IPS-20b (cell line): ENCODE measurements around the gene STX18.
"Not testable (repeated sequence)": the region's sequence is repeated elsewhere in the genome, so short reads cannot be mapped to it uniquely, and the experiment has no call there.

Source experiments
- H3K27ac ChIP-seq: one replicate; pipeline ENCODE4 v1.5.1; 2013; ENCODE audit warnings: low read length
- H3K27me3 ChIP-seq: 2 replicates; pipeline ENCODE4 v1.6.1; 2013; ENCODE audit warnings: mild to moderate bottlenecking, low read length, inconsistent platforms; ENCODE audit not compliant: insufficient read depth
- H3K36me3 ChIP-seq: 2 replicates; pipeline ENCODE4 v1.6.1; 2013; ENCODE audit warnings: low read depth, mild to moderate bottlenecking, inconsistent platforms, low read length, moderate library complexity; ENCODE audit not compliant: insufficient read depth
- H3K4me1 ChIP-seq: 2 replicates; pipeline ENCODE4 v1.6.1; 2013; ENCODE audit warnings: mild to moderate bottlenecking, control low read depth, inconsistent platforms, low read length, moderate library complexity; ENCODE audit not compliant: insufficient read depth
- H3K4me3 ChIP-seq: 2 replicates; pipeline ENCODE4 v1.5.1; 2013; ENCODE audit warnings: mild to moderate bottlenecking, low read length, inconsistent platforms
- H3K9ac ChIP-seq: 2 replicates; pipeline ENCODE4 v1.6.1; 2013; ENCODE audit warnings: low read depth, mild to moderate bottlenecking, inconsistent platforms, low read length, moderate library complexity
- H3K9me3 ChIP-seq: 2 replicates; pipeline ENCODE4 v1.6.1; 2013; ENCODE audit warnings: mild to moderate bottlenecking, low read depth, low read length, inconsistent platforms; ENCODE audit not compliant: insufficient read depth

The STX18 gene

DNA sequence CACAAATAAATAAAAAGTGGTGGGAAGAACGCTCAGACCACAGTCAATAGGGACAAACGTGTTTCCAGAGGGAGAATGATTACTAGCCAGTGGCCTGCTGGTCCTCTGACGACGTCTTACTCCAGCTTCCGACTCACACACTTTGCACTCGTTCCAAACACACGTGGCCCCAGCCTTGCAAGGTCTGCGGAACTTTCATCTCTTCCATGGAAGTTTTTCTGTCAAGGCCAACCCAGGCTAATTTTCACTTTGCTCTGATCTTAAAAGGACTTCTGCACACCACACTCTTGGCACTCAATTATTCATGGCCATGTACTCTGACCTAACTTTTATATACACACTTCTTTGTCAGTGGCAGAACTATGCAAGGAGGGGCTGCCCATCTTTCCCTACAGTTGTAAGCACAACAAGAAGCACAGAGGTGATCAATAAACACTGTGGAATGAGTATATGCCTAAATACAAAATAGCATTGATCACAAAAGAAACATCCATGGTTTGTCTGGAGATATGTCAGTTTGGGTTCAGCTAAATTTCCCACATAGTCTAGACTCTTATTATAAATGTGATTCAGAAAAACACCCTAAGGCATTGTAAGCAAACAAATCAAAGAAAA, 69.4 kb downstream of the STX18 start:
- Histone ChIP-seq H3K4me1 (no peaks in the 10 kb centered on the region), H3K9ac (no peak overlapping the region), H3K9me3 (no peaks in the 10 kb centered on the region), H3K27ac (no peak overlapping the region), H3K4me3 (no peak overlapping the region), H3K36me3 (peaks cover 23% of the 10 kb centered on the region), H3K27me3 (no peaks in the 10 kb centered on the region)

DNA sequence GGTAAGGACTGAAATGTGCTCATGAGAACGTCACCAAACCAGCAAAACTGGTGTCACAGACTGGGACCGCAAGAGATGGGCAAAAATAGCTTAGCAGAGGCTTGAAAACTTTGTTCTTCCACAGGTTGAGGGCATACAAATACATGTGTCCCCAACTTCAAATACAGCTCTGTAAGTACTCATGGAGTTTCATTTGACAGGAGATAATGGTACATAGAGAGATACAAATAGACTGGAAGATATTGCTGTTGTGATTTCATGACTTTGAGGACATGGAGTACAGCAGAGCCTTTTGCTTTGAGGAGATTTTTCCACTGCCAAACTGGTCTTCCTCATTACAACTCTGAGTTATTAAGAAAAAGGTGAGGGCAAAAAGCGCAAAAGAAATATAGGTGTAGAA, 70.7 kb downstream of the STX18 start:
- H3K4me1 ChIP-seq, result no peaks in the 10 kb centered on the region
- no peak overlapping the region for H3K27ac ChIP-seq
- H3K4me3 ChIP-seq, result no peak overlapping the region
- peaks cover 34% of the 10 kb centered on the region for H3K36me3 ChIP-seq
- H3K27me3 ChIP-seq, result no peaks in the 10 kb centered on the region
- no peaks in the 10 kb centered on the region for H3K9me3 ChIP-seq
- no peak overlapping the region for H3K9ac ChIP-seq

DNA sequence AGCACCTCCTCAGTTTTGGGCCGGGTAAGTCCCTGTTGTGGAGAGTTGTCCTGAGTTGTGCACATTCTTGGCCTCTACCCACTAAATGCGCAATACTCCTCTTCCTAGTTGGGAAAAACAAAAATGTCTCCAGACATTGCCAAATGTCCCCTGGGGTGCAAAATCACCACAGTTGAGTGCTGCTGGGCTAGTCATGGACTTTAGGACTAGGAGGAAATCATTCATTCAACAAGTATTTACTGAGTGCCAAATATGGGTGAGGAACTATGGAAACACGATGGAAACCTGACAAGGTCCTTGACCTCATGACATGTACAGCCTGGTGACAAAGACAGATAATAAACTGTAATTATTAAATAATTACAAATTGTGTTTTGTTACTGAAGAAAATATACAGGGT, 71.6 kb downstream of the STX18 start:
- Histone ChIP-seq H3K36me3 (peaks cover 43% of the 10 kb centered on the region), H3K9ac (no peak overlapping the region), H3K4me3 (no peak overlapping the region), H3K27ac (no peak overlapping the region), H3K9me3 (no peaks in the 10 kb centered on the region), H3K4me1 (no peaks in the 10 kb centered on the region), H3K27me3 (no peaks in the 10 kb centered on the region)

DNA sequence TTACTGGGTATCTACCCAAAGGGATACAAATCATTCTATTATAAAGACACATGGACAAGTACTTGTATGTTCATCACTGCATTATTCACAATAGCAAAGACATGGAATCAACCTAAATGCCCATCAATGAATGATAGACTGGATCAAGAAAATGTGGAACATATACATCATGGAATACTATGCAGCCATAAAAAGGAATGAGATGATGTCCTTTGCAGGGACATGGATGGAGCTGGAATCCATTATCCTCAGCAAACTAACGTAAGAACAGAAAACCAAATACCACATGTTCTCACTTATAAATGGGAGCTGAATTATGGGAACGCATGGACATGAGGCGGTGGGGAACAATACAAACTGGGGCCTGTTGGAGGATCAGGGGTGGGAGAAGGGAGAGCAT, 76.6 kb downstream of the STX18 start:
- not testable (repeated sequence) for H3K27me3 ChIP-seq, H3K27ac ChIP-seq, H3K4me3 ChIP-seq, H3K9ac ChIP-seq, H3K9me3 ChIP-seq
- peaks cover 38% of the 10 kb centered on the region for H3K36me3 ChIP-seq
- peaks cover 22% of the 10 kb centered on the region for H3K4me1 ChIP-seq

DNA sequence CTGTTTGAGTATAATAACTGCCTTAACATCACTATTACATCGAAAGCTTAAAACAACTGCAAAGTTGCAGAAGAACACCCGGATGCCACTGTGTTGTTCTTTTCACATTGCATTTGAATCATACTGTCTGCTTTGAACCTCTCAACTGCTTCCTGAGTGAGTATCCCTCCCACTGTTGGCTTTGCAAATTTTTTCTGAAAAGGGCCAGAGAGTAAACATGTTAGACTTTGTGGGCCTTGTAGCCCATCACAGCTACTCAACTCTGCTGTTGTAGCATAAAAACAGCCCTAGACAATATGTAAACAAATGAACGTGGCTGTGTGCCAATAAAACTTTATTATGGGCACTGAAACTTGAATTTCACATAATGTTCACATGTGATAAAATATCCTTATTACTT, 78.9 kb downstream of the STX18 start:
- Histone ChIP-seq H3K9me3 (no peaks in the 10 kb centered on the region), H3K9ac (no peak overlapping the region; the same call in 1 of the 2 replicates), H3K27ac (no peak overlapping the region), H3K36me3 (peaks cover 22% of the 10 kb centered on the region), H3K27me3 (no peaks in the 10 kb centered on the region), H3K4me3 (no peak overlapping the region), H3K4me1 (peaks cover 36% of the 10 kb centered on the region)

DNA sequence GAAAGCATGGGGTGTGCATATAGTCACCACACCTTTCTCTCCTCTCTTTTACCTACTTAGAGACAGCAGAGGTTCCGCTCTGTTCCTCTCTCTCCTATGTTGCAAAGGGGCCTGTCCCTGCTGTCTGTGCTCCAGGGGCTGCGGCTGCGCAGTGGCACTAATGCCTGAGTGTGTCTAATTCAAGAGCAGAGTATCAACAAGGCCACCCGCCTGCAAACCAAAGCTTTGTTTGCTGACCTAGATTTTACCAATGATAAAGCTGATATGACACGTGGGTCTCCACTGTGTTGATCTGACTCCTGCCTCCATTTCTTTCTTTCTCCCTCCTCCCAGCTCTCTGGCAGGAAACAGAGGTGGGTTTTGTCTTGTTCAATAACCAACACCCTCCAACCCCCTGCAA, 80.0 kb downstream of the STX18 start:
- Histone ChIP-seq H3K27ac (no peak overlapping the region), H3K9me3 (no peaks in the 10 kb centered on the region), H3K4me1 (peaks cover 48% of the 10 kb centered on the region), H3K4me3 (no peak overlapping the region), H3K36me3 (peaks cover 17% of the 10 kb centered on the region), H3K27me3 (no peaks in the 10 kb centered on the region), H3K9ac (no peak overlapping the region)

DNA sequence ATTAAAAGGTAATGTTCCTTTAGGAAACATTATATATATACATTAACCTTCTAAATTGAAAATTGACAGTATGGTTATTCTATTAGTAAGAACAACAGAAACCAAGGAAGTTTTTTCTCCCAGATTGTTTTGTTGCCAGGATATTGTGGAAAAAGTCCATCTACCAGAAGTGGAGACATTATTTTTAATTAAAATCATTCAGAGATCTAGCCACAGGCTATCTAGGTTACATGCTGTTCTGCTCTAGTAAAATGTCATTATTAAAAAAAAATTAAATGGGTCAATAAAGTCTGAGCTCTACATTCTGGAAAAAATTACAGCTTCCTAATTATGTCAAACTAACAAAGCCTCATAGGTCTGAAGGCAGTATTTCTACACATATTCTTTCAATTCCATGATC, 80.7 kb downstream of the STX18 start:
- no peak overlapping the region for H3K4me3 ChIP-seq
- no peak overlapping the region for H3K27ac ChIP-seq
- H3K4me1 ChIP-seq, result peaks cover 54% of the 10 kb centered on the region
- no peaks in the 10 kb centered on the region for H3K27me3 ChIP-seq
- no peak overlapping the region for H3K9ac ChIP-seq
- H3K36me3 ChIP-seq, result peaks cover 15% of the 10 kb centered on the region
- no peaks in the 10 kb centered on the region for H3K9me3 ChIP-seq

DNA sequence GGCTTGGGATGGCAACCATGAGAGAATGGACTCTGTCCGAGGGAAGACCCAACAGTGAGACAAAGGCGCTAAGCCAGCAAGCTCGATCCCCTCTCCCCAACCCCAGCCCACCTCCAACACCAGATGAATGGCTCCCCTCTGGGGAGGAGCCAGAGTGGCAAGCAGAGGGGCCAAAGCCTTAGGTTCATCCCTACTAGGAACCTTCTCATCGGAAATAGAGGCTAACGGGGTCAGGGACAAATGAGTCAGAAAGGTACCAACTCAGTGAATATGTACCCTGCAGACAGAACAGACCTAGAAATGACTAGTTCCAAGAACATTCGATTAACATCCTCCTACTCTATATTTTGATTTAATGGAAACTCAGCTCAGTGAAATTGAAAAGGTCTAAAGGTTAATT, 81.1 kb downstream of the STX18 start:
- Histone ChIP-seq H3K27ac (no peak overlapping the region), H3K9me3 (no peaks in the 10 kb centered on the region), H3K9ac (no peak overlapping the region), H3K36me3 (peaks cover 13% of the 10 kb centered on the region), H3K4me3 (no peak overlapping the region), H3K4me1 (peaks cover 56% of the 10 kb centered on the region), H3K27me3 (no peaks in the 10 kb centered on the region)

DNA sequence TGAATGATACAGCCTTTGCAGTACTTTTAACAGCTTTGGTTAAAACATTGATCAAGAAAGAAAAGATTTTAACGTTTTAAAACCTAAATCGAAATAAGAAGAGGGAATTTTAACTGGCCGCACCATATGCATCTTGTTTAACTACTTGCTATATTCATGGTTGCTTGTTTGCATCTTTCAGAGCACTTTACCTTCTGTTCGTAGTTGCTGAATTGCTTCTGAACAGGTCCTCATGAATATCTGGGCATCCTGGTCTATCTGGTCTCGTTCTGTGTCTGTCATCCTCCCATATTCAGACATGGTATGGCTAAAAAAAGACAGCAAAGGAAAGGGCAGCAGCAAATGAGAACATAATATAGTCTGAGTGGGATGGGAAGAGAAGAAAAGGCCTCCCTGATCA, 82.7 kb downstream of the STX18 start:
- no peak overlapping the region for H3K27ac ChIP-seq
- H3K9ac ChIP-seq, result no peak overlapping the region
- no peaks in the 10 kb centered on the region for H3K27me3 ChIP-seq
- peaks cover 56% of the 10 kb centered on the region for H3K4me1 ChIP-seq
- peaks cover 13% of the 10 kb centered on the region for H3K36me3 ChIP-seq
- no peak overlapping the region for H3K4me3 ChIP-seq
- no peaks in the 10 kb centered on the region for H3K9me3 ChIP-seq

DNA sequence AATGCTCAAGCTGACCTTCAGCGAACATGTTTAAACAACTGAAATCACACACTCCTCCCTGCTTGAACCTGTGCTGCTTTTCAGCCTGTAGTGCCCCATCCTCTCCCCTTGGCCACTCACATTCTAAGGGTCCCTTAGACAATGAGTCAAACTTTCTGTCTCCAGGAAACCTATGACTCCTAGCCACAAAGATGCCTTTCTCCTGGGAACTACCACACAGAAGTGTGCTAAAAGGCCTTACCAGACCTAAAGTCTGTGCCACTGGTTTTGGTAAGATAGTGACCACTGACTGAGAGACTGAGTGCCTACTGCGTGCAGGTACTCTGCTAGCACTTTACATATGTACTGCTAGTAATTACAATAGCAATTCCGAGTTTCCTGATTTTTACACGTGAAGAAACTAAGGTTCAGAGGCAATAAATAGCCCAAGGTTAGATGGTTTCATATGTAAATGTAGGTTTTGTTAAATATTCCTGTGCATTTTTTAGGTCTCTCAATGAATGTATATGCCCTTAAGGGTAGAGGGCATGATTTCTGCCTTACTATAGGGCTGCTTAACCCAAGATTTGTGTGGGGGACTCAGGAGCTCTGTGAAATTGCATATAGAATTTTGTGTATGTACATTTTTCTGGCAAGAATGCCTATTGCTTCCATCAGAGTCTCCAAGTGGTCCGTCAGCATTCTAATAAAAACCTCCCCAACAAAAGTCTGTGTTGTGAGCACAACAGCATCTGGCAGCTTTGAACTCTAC, 83.9 kb downstream of the STX18 start:
- Histone ChIP-seq H3K9ac (no peak overlapping the region), H3K4me1 (peaks cover 48% of the 10 kb centered on the region), H3K9me3 (no peaks in the 10 kb centered on the region), H3K27ac (no peak overlapping the region), H3K4me3 (peak overlapping the region; percentile 30; the same call in 1 of the 2 replicates), H3K27me3 (no peaks in the 10 kb centered on the region), H3K36me3 (peaks cover 19% of the 10 kb centered on the region)

DNA sequence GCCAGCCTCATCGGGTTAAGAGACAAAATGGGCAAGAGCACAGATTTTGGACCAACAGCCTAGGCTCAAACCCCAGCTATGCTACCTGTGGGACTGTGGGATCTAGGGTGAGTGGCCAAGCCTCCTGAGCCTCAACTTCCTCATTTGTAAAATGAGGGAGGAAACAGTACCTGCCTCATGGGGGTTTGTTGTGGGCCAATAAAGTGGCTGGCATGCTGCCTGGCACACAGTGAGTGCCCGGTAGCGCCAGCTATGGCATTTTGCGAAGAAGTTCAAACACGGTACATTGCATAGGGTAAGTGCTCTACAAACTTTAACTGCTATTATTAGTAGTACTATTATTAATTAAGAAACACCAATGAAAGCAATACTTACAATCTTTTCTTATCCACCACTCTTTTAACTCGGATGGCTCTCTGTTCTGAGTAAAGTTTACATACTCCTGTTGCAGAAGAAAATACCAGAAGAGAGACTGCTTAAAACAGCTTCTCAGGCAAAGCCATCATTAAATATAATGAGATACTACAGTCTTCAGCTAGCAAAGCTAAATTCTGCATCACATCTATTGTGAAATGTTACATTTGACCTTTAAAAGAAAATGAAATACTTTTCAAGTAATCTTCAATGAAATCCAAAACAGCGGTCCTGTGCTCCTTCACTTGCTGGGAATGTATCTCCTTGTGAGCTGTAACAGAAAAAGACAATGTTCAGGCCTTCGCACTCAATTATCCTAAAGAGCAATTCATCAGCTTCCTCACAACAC, 84.9 kb downstream of the STX18 start:
- no peak overlapping the region; the same call in 1 of the 2 replicates for H3K9ac ChIP-seq
- H3K4me3 ChIP-seq, result no peak overlapping the region
- H3K27me3 ChIP-seq, result no peaks in the 10 kb centered on the region
- H3K36me3 ChIP-seq, result peaks cover 26% of the 10 kb centered on the region
- peaks cover 39% of the 10 kb centered on the region for H3K4me1 ChIP-seq
- no peaks in the 10 kb centered on the region for H3K9me3 ChIP-seq
- no peak overlapping the region for H3K27ac ChIP-seq

DNA sequence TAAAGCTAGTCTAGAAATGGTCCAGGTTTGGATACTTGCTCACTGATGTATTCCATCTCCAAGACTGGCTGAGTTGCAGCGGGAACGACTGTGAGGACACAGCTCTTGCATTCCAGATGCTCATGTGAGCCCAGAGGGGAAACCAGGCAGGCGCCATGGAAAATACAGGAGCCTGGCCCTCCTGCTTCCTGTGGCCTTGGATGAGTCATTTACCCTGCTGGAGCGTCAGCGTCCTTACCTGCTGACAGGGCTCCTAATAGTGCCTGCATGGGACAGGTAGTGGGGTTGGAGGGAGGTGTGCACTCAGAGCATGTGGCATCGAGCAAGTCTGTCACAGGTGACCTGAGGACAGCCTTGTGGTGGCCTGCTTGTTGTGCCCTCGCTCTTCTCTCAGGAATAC, 85.5 kb downstream of the STX18 start:
- H3K4me1 ChIP-seq, result peaks cover 34% of the 10 kb centered on the region
- H3K36me3 ChIP-seq, result peaks cover 26% of the 10 kb centered on the region
- no peak overlapping the region for H3K4me3 ChIP-seq
- H3K27me3 ChIP-seq, result no peaks in the 10 kb centered on the region
- no peak overlapping the region for H3K27ac ChIP-seq
- no peak overlapping the region for H3K9ac ChIP-seq
- no peaks in the 10 kb centered on the region for H3K9me3 ChIP-seq
